HG03460 (cell line): ENCODE data around the gene B3GAT2.

Experiments used
- ATAC-seq: cut with Tn5 transposase; IDR thresholded peaks from one replicate; pipeline ENCODE4 v1.9.1; 2021; ENCODE audit not compliant: unreplicated experiment

The B3GAT2 gene

DNA sequence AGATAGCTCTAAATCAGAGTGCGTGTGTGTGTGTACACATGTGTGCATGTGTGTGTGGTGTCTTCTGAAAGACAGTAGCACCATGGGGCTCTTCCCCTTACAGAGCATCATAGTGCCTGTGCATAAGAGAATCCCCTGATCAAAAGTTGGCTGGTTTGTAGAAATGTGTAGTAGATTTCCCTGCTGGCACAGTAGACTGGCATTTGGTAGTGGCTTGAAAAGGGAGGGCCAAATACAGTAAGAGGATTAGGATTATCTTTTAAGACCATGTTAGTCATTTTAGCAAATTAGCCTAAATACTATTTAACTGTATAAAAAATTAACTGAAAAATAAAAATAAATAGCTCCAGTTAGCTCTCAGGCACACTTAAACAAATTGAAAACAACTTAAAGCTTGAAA lies 112.6 kb downstream of the B3GAT2 start:
- ATAC-seq, result no peak

DNA sequence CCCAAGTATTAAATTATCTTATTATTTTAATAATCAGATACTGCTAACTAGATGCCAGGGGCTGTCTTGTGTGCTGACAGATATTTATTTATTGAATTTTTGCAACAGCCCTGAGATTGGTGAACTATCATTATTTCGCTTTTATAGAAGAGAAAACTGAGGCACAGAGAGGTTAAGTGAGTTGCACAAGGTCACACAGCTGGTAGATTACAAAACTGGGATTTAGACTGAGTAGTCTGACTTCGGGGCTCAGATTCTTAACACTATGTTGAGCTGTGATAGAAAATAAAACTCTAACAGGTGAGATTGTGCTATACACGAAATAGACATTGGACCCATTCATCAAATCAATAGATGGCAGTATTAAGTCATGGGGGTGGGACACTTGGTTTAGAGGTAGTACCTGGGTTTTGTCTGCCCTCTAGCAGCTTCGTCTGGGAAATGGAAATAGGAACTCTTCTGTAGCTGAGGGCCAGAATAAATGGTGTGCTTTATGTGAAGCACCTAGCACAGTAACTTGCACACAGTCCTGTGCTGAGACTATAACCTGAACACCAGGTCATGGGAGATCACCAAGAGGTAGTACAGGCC lies 113.4 kb downstream of the B3GAT2 start:
- no peak for ATAC-seq

DNA sequence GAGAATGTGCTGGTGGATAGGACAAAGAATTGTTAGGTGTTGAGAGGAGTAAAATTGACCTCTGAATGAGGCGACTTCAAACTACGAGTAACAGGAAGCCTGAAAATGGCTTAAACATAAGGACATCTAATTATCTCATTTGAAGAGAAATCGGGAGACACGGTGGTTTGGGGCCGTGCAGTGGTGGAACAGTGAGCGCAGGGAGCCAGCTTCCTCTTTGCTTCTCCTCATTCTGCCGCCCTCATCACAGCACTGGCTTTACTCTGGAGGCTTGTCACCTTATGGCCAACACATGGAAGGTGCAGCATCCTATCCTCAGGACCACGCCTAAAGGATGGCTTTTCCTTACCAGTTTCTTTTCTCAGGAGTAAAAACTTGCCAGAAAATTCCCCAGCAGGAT lies 114.3 kb downstream of the B3GAT2 start:
- no peak for ATAC-seq

DNA sequence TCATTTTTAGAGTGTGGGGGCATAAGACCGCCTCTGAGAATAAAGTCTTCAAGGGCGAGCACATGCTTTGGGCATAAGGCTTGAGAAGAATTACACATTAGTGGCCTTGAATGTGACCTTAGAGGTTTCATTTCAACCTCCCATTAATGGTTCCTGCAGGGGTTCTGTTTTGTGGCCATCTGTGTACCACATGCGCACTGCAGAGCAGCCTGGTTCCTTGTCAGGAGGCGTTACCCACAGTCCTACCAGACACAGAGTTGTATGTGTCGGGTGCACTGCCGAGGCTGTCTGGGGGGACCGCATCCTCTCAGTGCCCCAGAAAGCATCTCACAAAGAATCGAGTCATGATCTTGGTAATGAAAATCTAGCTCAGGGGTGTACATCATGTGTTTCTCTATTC lies 115.7 kb downstream of the B3GAT2 start:
- ATAC-seq, result no peak

GRCh38 chr6:70839286-70840266 lies 117.3 kb downstream of the B3GAT2 start:
- ATAC-seq, result no peak

DNA sequence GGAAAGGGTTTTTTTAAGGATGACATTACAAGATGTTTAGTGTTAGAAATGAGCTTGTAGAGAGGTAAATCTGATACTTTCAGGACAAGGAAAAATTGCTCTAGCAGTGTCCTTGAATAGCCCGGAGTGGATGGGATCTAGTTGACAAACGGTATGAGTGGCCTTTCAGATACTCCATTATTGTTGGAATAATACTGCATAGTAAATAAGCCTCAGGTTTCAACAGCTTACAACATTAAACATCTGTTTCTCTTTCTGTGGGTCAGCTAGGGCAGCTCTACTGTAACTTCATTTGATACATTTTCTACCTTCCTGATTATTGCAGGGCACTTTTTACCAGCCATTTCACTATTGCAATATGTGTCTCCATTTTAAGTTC lies 118.0 kb downstream of the B3GAT2 start:
- ATAC-seq, result no peak

GRCh38 chr6:70834520-70834919 lies 122.3 kb downstream of the B3GAT2 start:
- ATAC-seq, result no peak

DNA sequence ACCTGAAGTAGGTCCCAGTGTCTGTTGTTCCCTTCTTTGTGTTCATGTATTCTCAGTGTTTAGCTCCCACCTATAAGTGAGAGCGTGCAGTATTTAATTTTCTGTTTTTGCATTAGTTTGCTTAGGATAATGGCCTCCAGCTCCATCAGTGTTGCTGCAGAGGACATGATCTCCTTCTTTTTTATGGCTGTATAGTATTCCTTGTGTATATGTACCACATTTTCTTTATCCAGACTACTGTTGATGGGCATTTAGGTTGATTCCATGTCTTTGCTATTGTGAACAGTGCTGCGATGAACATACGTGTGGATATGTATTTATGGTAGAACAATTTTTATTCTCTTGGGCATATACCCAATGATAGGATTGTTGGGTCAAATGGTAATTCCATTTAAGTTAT lies 125.4 kb downstream of the B3GAT2 start:
- ATAC-seq, result no peak

- no peak for ATAC-seq
Measured at GRCh38 chr6:70823651-70824050, 133.2 kb downstream of the B3GAT2 start.

DNA sequence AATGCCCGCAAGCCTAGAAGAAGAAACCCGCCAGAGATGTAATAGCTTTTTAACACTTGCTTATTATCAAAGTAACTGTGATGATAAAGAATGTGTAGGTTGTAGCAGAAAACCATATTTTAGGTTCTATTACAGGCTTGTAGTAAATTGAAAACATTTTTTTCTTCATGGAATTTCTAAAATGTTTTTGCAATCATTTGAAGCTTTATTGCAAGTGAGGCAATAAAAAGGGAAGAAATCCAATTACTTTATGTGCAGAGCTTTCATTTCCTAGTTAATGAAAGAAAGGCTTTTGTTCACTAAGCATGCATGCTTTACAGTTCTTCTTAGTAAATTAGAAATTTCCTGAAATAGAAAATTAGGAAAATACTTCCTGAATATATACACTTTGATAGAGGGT lies 135.1 kb downstream of the B3GAT2 start:
- ATAC-seq, result no peak

DNA sequence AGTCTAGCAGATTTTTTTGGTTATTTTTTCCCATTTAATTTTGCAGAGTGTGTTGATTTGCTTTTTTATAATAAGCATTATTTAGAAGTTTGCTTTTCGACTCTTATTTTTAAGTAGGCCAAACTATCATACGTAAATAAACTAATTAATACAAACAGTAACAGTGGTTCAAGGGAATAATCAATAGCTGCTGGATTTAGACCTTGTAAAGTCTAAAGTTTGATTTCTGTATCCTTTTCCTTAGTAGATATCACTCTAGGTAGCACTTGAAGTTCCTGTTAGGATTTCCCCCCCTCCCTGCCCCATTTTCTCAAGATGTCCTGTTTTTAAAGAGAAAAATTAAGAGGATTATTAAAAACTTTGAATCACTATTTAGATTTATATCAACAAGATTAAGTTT lies 136.1 kb downstream of the B3GAT2 start:
- no peak for ATAC-seq

DNA sequence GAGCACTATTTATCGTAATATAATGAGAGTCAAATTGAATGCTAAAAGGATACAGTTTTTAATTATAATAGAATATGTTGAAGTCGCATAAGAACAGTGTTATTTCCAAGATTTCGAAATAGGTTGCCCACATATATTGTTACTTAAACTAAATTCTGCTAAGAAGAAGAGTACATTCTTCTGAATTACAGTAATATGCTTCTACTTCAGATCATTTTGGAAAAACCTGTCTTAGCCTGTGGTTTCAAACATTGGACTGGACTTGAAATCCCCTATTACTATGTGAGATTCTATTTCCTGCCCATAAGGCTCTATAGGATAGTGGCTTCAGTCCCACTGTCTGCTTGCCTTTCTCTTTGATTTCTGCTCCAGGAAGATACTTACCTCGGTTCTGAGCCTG lies 137.2 kb downstream of the B3GAT2 start:
- ATAC-seq, result no peak

- ATAC-seq, result no peak
Measured at GRCh38 chr6:70813885-70814284, 143.0 kb downstream of the B3GAT2 start.

DNA sequence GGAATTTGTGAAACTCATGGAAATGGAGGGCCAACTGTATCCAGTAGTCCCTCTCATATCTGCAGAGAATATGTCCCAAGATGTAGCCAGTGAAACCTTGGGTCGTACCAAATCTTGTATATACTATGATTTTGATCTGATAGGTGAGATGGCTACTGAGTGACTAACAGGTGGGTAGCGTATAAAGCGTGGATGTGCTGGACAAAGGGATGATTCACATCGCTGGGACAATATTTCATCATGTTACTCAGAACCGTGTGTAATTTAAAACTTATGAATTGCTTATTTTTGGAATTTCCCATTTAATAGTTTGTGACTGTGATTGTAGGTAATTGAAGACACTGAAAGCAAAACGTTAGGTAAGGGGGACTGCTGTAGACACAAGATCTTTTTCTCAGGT lies 145.1 kb downstream of the B3GAT2 start:
- no peak for ATAC-seq
